ENCODE results near the gene CNTNAP3B.
"Not testable (repeated sequence)": the region's sequence is repeated elsewhere in the genome, so short reads cannot be mapped to it uniquely, and the experiment has no call there.

CNTNAP3B gene
- 0 to 0.11 (median 0) reads per million in 18 experiments for total RNA-seq

DNA sequence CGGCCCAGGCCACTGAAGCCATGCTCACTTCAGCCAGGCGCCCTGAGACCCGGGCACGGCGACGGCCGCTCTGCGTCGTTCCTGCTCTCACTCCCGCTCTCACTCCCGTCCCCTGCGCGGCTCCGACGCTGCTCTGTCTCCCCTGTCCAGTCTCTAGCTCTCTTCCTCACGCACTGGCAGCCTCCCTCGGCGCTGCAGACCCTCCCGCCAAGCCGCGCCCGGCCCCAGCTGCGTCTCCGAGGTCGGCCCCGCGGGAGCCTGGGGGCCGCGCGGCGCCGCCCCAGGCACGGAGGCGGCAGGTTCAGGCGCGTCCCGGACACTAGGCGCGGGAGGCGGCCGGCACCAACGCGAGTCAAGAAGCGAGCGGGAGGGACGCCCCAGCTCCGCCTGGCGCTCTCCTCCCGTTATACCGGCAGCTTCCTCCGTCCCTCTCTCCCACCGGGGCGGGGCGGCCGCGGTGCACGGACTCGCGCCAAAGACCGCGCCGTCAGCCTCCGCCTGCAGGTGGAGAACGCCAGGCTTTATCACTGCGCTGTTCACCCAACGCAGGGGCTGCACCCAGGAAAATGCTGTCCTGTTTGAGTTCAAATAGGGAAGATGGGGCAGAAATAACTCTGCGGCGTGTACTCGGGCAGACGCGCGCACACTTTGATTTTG is at the start of gene CNTNAP3B:
Gene CNTNAP3B, minus strand, starts transcription at position 354 of the 657 bp plus-strand sequence. Its CDS starts 332 bp downstream, at position 22.
- DNase-seq, result not testable (repeated sequence)

DNA sequence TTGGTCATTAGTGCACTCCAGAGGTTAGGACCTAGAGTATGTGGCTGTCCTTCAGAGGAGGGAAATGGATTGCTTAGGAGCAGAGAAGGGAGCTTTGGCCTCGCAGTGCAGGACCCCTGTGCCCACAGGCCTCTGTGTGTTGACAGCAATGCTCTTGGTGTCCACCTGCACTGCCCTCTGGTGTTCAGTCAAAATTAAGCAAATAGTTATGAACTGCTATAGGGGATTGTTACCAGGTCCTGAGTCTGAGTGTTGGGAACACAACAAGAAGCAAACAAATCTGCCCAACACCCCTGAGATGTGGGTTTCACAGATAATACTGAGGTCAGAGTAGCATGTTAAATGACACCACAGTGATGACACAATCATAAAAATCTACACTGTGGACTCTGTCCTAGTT is 31.1 kb upstream of the CNTNAP3B start:
- peak in 1 of 2 donors; percentile 0 for DNase-seq

DNA sequence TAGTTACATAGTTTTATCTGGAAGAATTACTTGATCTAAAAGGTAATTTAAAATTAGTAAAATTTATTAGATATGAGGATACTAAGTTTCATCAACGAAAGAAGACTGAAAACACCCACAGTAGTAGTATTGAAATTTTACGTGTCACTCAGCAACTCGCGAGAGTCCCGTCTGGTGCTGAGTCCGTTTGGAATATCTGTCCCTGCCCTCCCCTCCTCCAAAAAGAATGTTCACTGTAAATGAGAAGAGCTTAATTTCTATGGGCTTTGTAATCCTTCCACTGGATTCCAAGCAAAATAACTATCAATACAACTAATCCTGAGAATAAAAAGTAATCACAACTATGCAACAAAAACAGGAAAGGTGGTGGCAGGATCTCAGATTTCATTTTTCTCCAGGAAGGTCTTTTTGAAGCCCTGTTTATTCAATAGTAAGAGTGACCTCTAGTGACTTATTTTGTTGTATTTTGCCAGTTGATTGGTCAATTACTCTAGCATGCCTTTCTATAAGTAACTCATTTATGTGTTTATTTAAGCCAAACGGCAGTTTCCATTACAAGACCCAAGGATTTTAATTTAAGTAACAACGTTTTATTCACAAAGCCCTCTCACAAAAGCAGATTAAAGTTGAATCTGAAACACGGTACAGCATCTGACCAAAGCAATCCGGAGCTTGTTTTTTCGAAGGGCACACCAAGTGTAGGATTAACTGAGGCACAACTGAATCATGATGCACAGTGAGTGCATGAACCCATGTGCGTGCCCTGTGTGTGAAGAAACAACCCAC is 2.0 kb downstream of the CNTNAP3B start:
- not testable (repeated sequence) for DNase-seq

DNA sequence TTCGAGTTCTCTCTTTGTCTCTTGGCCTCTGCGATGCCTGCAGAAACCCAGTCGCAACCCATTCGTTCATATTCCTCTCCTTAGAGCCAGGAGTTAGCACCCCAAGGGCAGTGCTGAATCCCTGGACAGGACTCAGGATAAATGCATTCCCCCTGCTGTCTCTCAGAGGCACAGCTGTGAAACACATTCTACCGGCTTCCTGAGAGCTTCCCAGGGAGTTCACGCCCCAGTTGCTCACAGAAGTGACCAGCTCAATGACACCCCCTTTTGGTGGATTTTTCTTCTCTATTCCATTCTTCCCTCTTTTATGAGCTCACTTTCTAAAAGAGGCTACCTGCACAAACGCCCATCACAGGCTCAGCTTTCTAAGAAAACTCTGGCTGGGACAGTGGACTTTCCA is 8.2 kb downstream of the CNTNAP3B start:
- not testable (repeated sequence) for DNase-seq

DNA sequence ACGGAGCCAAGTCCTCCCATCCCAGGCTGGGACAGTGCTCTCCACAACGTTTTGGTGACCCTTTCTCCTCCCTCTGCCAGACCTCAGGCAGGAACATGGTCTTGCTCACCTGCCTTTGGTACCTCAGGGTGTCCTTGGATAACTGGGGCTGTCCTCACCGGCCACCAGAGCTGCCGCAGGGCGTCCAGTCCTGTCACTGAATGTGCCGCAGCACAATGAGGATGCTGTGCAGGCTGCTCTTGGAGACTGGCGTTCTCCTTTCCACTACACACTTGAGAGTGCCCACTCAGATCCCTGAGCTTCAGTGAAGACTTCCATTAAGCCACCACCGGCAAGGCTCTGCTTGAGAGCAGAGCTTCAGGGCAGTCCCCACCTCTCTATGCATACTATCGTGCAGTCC is 33.3 kb downstream of the CNTNAP3B start:
- not testable (repeated sequence) for DNase-seq

DNA sequence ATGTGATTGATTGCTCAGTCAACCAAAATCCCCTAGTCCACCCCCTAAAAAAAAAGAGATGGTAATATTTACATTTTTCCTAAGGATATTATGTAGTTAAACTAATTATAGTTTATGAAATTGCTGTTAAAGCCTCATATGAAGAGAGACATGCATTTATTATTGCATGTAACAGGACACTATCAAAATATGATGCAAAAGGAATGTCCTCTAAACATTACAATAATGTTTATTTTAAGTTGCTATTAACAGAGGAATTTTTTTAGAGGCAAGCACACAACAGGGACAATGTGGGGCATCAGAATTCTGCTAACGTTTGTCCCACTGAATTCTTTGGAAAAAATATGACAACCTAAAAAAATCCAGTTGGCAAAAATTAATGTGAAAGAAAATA is 44.7 kb downstream of the CNTNAP3B start:
- DNase-seq, result not testable (repeated sequence)

DNA sequence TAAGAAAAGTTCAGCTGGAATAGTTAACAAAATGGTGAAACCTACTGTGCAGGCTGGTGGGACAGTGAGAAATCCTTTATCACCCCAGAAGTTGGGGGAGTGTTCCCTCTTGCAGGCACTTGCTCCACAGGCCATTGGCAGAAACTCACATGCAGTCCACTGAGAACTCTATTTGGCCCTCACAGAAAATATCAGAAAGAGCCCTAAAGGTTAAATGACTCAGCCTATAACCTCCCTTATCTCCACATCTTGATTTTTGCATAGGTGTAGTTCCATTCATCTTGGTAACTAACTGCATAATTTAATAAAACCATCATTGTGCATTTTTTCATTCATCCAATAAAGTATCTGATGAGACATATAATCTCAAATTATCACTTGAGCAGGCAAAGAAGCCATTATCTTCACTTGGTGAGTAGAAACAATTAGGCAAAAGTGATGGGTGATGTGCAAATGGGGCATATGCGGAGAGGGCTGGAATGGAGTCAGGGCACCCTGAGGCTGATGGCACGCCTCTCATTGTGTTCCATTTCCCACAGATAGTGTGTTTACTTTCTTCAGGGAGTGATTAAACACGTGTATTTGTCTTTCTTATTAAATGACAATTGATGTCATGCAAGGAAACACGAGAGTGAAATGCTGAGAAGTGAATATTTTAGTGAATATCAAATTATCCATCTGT is 45.2 kb downstream of the CNTNAP3B start:
- not testable (repeated sequence) for DNase-seq

DNA sequence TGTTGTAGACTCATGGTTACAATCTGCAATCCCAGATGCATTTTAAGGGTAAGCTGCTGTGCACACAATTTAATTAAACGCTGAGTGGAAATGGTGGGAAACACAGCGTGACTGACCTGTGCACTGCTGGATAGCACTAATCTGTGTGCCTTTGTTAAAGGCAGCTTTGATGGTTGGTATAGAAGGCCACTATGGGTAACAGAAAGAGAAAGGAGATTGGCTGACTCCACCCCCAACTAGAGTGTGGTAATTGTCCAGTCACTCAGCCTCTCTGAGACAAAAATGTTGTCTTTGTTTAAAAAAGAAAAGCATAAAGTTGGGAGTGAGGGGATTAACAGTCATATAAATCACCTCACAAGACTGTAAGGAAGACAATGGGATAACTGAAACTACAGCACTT is 48.9 kb downstream of the CNTNAP3B start:
- not testable (repeated sequence) for DNase-seq

DNA sequence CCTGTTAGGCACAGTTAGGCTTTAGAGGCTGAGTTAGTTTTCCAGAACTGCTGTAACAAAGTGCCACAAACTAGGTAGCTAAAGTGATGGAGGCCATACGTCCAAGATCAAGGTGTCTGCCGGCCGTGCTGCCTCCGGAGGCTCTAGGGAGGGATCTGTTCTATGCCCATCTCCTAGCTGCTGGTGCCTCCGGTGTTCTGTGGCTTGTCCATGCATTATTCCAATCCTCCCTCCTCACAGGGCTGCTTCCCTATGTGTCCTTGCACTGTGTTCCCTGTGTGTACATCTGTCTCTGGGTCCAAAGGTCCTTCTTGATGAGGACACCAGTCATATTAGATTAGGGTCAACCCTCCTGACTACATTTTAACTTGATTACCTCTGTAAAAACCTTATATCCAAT is 54.4 kb downstream of the CNTNAP3B start:
- DNase-seq, result not testable (repeated sequence)

DNA sequence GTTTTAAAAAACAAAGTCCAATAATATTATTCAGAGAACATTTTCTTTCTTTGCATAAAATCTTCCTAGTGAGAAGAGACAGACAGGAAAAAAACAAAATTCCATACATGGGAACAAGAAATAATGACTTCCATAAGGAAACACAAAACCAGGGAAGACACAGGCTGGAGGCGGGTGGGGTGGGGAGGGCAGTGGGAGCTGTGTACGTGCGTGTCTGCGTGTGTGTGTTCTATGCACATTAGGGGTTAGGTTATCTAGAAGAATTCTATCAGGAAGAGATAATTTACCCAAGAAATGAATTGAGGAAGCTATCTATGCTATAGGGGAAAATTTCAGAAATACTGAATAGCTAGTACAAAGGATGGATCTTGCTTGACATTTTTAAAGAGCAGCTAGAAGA is 58.2 kb downstream of the CNTNAP3B start:
- DNase-seq, result not testable (repeated sequence)

DNA sequence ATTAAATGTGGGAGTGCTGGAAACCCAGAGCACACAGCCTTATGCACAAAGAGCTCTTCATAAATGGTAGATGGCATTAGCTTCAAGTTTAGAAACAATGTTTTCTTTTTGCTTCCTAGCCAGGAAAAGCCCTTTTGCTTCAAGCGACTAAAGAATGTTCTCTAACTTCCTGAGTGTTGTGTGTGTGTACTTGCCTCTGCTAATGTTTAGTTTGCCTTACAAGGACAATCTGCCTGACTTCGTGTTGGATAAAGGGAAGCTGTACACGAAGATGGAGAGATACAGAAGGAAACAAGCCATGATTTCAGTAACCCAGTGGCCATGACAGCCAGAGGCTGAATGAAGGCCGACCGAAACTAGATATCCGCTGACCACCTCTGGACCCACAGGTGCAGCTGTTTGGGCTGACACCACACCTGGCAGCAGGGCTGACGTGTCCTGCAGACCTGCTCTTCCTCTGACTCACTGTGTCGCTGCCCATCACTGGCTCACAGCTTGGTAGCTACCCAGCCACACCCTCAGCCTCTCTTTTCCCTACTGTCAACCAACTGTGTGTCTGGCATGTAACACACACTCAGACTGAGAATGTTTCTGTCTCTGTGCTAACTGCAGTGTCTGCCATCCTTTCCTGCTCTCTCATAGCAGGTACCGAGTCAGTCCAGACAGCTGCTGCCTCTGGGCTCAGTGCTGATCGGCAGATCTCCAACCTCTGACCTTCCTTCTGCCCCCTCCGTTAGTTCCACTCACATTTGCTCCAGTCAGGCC is 59.0 kb downstream of the CNTNAP3B start:
- not testable (repeated sequence) for DNase-seq

DNA sequence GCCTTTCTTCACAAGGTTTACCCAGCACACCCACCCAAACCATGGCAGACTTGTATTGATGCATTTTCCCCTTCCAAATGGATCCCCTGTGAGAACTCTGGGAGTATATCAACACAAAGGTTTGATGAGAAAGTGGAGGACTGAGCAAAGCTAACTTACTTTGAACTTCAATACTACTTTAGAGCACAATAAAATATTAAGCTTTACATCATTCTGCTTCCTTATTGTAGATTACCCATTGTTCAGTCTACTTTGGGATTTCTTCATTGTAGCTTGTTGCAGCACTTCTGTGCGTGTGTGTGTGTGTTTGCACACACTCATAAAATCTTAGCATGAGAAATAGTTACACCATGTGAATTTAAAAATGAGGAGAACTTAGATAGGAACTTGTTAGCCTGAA is 75.4 kb downstream of the CNTNAP3B start:
- not testable (repeated sequence) for DNase-seq

DNA sequence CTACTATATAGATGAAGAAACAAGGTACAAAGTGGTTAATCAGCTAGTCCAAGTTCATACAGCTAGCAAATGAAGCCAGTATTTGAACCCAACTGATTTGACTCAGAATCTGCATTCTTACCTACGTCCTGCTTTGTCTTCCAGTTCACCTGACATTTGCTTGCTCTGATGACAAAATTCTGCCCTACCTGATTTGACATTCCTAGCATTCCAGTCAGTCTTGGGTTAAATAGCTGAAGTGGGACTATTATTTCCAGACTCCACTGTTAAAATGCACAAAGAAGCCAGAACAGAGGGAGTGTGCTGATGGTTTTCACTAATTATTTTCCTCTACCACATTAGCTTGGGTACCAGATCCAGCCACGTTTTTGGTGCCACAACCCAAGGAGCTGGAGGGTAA is 78.5 kb downstream of the CNTNAP3B start:
- not testable (repeated sequence) for DNase-seq

DNA sequence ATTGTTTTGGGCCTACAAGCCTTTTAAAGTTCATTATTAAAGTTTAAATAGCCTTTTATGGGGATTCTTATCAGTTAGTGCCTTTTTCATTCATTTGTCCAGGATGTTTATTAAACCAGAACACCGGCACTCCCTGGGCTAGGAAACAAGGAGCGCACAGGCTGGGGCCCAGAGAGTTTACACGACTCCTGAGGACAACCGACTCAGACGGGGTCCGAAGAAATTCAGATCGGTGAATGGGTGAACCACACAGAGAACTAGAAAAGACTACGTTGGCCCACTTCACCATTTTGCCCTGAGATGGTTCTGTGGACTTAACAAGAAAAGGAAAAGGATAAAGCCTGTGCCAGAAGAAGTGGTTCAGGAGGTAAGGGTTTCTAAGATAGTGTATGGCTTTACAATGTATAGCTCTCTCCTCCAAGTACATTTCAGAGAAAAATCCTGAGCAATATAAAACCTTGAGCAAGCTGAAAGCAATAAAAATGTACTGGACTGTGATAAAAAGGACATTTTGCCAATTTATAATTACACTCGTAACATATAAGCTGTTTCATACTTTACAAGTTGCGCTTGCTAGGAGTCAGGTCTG is 84.7 kb downstream of the CNTNAP3B start:
- DNase-seq, result peak in 1 of 2 donors; percentile 0

DNA sequence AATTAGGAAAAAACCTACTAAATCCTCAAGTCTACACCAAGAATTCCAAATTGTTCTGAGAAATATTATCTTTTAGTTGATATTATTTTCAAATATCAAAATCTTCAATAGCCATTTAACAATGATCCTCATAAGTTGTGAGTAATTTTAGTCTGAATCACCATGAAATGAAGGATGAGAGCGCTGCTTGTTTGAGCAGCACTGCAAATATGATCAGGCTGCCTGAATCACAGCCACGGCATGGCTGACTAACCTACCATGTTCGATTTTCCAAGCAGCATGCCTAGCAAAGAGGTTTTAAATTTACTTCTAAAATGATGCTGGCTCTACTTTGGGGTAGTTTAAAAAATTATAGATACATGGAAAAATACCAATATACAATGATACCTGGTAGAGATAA is 95.7 kb downstream of the CNTNAP3B start:
- not testable (repeated sequence) for DNase-seq

DNA sequence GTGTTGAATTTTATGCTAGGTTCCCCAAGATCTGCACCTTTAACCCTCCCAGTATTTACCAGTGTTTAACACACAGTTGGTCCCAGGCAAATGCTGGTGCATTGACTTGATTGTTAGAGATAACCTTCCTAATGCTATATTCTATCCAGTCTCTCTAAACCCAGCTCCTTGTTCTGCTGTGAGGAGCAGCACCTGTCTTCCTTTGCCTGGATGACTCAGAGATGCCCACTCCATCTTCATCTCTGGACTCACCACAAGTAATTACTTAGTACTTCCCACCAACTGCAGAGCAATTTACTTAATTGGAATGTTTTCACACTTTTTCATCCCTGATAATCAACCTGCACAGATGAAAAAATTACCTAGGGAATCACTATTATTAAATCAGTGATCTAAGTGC is 108.6 kb downstream of the CNTNAP3B start:
- not testable (repeated sequence) for DNase-seq

DNA sequence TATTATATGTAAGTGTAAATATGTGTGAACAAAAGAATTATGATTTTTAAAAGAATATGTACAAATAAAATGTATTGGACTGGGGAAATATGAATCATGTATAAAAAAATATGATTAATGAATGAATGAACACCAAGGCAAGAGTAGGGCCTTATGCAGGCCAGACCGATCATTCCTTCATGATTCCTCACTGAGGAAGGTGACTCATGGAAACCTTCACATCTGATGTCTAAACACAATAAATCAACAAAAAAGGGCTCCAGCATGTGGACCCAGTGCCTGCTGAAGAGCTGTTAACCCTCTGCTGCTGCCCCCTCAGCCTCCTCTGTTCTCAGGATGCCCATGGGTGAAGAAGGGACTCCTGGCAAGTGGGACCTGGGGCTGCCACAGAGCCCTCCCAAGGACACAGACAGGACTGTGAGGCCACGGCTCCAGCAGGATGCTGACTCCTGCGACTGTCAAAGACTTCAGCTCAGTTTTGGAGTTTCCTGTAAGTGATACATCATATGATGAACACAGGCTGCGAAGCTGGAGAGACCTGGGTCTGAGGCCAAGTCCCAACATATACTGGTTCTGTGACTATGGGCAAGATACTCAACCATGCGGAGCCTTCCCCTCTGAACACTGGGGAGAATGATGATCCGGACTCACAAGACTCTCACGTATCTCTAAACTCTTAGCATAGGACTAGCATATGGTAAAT is 110.9 kb downstream of the CNTNAP3B start:
- not testable (repeated sequence) for DNase-seq

DNA sequence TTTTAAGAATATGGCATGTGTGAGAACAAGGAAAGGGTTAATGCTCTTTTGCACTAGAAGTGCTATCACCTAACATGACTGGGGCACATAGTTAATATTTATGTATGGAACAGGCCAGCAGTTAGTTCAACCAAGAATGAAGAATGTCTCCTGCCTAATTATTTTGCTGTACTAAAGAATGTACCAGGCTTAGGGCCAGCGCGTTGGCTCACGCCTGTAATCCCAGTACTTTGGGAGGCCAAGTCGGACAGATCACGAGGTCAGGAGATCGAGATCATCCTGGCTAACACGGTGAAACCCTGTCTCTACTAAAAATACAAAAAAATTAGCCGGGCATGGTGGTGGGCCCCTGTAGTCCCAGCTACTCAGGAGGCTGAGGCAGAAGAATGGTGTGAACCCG is 114.9 kb downstream of the CNTNAP3B start:
- not testable (repeated sequence) for DNase-seq

DNA sequence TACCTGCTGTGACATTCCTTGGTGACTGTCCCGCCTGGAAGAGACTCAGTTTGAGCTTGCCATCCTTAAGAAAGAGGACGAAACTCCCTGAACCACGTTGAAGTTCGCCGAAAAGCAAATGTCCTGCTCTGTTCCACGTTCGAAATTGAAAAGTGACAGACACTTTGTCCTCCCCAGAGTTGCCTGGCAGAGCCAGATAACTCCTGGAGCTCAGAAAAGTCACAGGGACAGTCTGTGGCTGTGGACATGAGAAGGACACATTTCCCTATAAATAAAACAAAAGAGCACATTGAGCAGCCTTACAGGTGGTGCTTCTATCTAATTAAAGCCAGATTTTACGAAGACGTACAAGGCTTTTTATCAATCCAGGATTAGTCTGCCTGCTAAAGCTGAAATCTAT is 137.6 kb downstream of the CNTNAP3B start:
- not testable (repeated sequence) for DNase-seq

DNA sequence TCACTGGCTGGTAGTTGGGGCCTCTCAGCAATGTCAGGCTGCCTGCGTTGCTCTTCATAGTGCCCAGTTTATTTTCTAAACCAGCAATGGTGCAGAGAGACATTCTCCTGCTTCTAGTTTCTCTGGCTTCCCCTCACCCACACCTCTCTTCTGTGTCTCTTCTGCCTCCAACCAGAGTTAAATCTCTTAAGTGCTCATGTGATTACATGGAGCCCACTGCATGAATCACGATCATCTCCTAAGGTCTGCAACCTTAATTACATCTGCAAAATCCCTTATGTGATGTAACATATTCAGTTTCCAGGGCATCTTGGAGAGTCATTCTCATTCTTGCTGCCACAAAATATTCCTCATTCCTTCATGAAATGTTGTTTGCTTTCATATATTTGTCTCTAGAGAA is 149.0 kb downstream of the CNTNAP3B start:
- DNase-seq, result not testable (repeated sequence)

DNA sequence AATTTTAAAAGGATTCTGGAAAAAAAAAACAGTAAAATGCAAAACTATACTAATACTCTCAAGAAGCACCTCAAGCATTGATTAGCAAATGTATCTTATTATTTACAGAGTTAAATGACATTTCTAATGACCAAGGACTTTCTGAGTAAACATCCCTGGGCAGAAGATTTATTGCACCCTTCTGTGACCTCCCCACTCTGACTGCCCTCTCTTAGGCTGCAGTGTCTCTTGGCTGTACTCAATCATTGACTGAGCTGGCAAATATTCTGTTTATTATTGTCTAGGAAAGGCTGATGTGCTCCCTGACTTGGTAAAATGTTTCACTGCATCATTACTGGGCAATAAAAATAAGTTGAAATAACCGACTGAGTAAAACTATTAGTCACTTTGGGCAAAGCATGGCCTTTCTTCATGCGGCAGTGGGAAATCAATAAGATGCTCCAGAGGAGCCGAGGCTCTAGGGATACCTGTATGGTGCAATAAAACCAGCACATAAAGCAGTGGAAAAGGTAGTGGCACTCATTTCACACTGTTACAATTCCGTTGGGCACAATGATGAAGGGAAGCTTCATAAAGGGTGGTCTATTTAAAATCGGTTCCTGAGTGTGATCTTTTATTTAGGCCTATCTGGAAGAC is 151.1 kb downstream of the CNTNAP3B start:
- not testable (repeated sequence) for DNase-seq
